Measurements from ENCODE around the gene MTF2.
"Not testable (repeated sequence)": the region's sequence is repeated elsewhere in the genome, so short reads cannot be mapped to it uniquely, and the experiment has no call there.

The MTF2 gene

GRCh38 chr1:93171549-93172034 lies 92.5 kb downstream of the MTF2 start:
- Histone ChIP-seq H3K4me1 (ENCODE audit: low read length) (no peaks in the 10 kb centered on the region), H3K9ac (ENCODE audit: low read length) (no peak overlapping the region), H3K27me3 (replicated peaks; ENCODE audit: insufficient read depth, low read length) (no peaks in the 10 kb centered on the region), H3K79me2 (ENCODE audit: low read length) (peaks cover 92% of the 10 kb centered on the region), H3K9me2 (replicated peaks; ENCODE audit: insufficient read depth, low read length) (no peaks in the 10 kb centered on the region), H4K20me1 (ENCODE audit: insufficient read depth, low read length) (no peaks in the 10 kb centered on the region), H3K27ac (ENCODE audit: low read length) (no peak overlapping the region), H3K9me3 (replicated peaks; ENCODE audit: insufficient read depth, low read length) (no peaks in the 10 kb centered on the region), H3K4me3 (ENCODE audit: low read length) (no peak overlapping the region), H2AFZ (ENCODE audit: low read length) (no peak overlapping the region), H3K4me2 (ENCODE audit: low read depth, low read length) (no peak overlapping the region), H3K36me3 (replicated peaks; ENCODE audit: insufficient read depth, low read length) (no peaks in the 10 kb centered on the region), H3F3A (ENCODE audit: insufficient read depth, low read length) (no peaks in the 10 kb centered on the region)
- TF ChIP-seq EZH2phosphoT487 (IDR thresholded peaks at IDR 0.05; ENCODE audit: low read length) (no peak), CTCF (IDR thresholded peaks at IDR 0.05; ENCODE audit: low read length) (no peak), EZH2 (optimal IDR thresholded peaks at IDR 0.05; ENCODE audit: low read depth, low read length) (no peak)
- DNase-seq = no peak

GRCh38 chr1:93172778-93173177 lies 93.7 kb downstream of the MTF2 start:
- no peak overlapping the region for H2AFZ ChIP-seq (ENCODE audit: low read length)
- no peaks in the 10 kb centered on the region for H3K36me3 ChIP-seq (replicated peaks; ENCODE audit: insufficient read depth, low read length)
- H3K27me3 ChIP-seq (replicated peaks; ENCODE audit: insufficient read depth, low read length) = no peaks in the 10 kb centered on the region
- no peak overlapping the region for H3K4me3 ChIP-seq (ENCODE audit: low read length)
- no peaks in the 10 kb centered on the region for H3K9me2 ChIP-seq (replicated peaks; ENCODE audit: insufficient read depth, low read length)
- H4K20me1 ChIP-seq (ENCODE audit: insufficient read depth, low read length) = no peaks in the 10 kb centered on the region
- H3K9me3 ChIP-seq (replicated peaks; ENCODE audit: insufficient read depth, low read length) = no peaks in the 10 kb centered on the region
- H3K4me1 ChIP-seq (ENCODE audit: low read length) = no peaks in the 10 kb centered on the region
- H3K27ac ChIP-seq (ENCODE audit: low read length) = no peak overlapping the region
- DNase-seq = no peak
- TF ChIP-seq EZH2phosphoT487 (IDR thresholded peaks at IDR 0.05; ENCODE audit: low read length) = no peak
- no peak for TF ChIP-seq EZH2 (optimal IDR thresholded peaks at IDR 0.05; ENCODE audit: low read depth, low read length)
- TF ChIP-seq CTCF (IDR thresholded peaks at IDR 0.05; ENCODE audit: low read length) = no peak
- peaks cover 93% of the 10 kb centered on the region for H3K79me2 ChIP-seq (ENCODE audit: low read length)
- H3F3A ChIP-seq (ENCODE audit: insufficient read depth, low read length) = no peaks in the 10 kb centered on the region
- no peak overlapping the region for H3K4me2 ChIP-seq (ENCODE audit: low read depth, low read length)
- H3K9ac ChIP-seq (ENCODE audit: low read length) = no peak overlapping the region

DNA sequence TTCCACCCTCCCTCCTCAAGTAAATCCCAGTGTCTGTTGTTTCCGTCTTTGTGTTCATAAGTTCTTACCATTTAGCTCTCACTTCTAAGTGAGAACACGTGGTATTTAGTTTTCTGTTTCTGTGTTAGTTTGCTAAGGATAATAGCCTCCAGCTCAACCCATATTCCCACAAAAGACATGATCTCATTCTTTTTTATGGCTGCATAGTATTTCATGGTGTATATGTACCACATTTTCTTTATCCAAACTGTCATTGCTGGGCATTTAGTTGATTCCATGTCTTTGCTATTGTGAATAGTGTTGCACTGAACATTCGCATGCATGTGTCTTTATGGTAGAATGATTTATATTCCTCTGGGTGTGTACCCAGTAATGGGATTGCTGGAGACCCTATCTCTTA lies 95.6 kb downstream of the MTF2 start:
- not testable (repeated sequence) for H4K20me1 ChIP-seq (ENCODE audit: insufficient read depth, low read length); H3F3A ChIP-seq (ENCODE audit: insufficient read depth, low read length); H3K4me1 ChIP-seq (ENCODE audit: low read length); H3K36me3 ChIP-seq (replicated peaks; ENCODE audit: insufficient read depth, low read length); H3K9me2 ChIP-seq (replicated peaks; ENCODE audit: insufficient read depth, low read length); H3K9ac ChIP-seq (ENCODE audit: low read length); H3K9me3 ChIP-seq (replicated peaks; ENCODE audit: insufficient read depth, low read length); H3K4me2 ChIP-seq (ENCODE audit: low read depth, low read length); DNase-seq; H2AFZ ChIP-seq (ENCODE audit: low read length); H3K4me3 ChIP-seq (ENCODE audit: low read length); H3K27me3 ChIP-seq (replicated peaks; ENCODE audit: insufficient read depth, low read length); H3K27ac ChIP-seq (ENCODE audit: low read length)
- H3K79me2 ChIP-seq (ENCODE audit: low read length) = peaks cover 93% of the 10 kb centered on the region

GRCh38 chr1:93177991-93178390 lies 98.9 kb downstream of the MTF2 start:
- no peaks in the 10 kb centered on the region for H3K36me3 ChIP-seq (replicated peaks; ENCODE audit: insufficient read depth, low read length)
- no peaks in the 10 kb centered on the region for H3K4me1 ChIP-seq (ENCODE audit: low read length)
- DNase-seq = no peak
- H3K4me3 ChIP-seq (ENCODE audit: low read length) = peak overlapping the region; percentile 72
- H2AFZ ChIP-seq (ENCODE audit: low read length) = no peak overlapping the region
- H3K4me2 ChIP-seq (ENCODE audit: low read depth, low read length) = peak overlapping the region; percentile 61; the same call in 1 of the 2 replicates
- H4K20me1 ChIP-seq (ENCODE audit: insufficient read depth, low read length) = no peaks in the 10 kb centered on the region
- no peak overlapping the region for H3K9ac ChIP-seq (ENCODE audit: low read length)
- no peaks in the 10 kb centered on the region for H3K27me3 ChIP-seq (replicated peaks; ENCODE audit: insufficient read depth, low read length)
- TF ChIP-seq EZH2 (optimal IDR thresholded peaks at IDR 0.05; ENCODE audit: low read depth, low read length) (no peak), EZH2phosphoT487 (IDR thresholded peaks at IDR 0.05; ENCODE audit: low read length) (no peak), CTCF (IDR thresholded peaks at IDR 0.05; ENCODE audit: low read length) (no peak)
- no peaks in the 10 kb centered on the region for H3K9me2 ChIP-seq (replicated peaks; ENCODE audit: insufficient read depth, low read length)
- H3K9me3 ChIP-seq (replicated peaks; ENCODE audit: insufficient read depth, low read length) = no peaks in the 10 kb centered on the region
- H3F3A ChIP-seq (ENCODE audit: insufficient read depth, low read length) = peaks cover 8% of the 10 kb centered on the region; the same call in 1 of the 2 replicates
- H3K27ac ChIP-seq (ENCODE audit: low read length) = no peak overlapping the region
- H3K79me2 ChIP-seq (ENCODE audit: low read length) = peaks cover 70% of the 10 kb centered on the region

Measured in MM.1S (cell line).